Measurements from ENCODE around the gene SLC13A4.

Gene SLC13A4

GRCh38 chr7:135714534-135715009, 13.4 kb downstream of the SLC13A4 start (continued):
- no peak for TF ChIP-seq SETDB1 (IDR thresholded peaks at IDR 0.05; ENCODE audit: insufficient read length, low read length)
- peak; percentile 13; the same call in 1 of the 2 replicates for TF ChIP-seq TRIM28 (IDR thresholded peaks at IDR 0.05; ENCODE audit: borderline replicate concordance, low read length)
- no peak for TF ChIP-seq ZNF449 (tag by site-specific recombination; IDR thresholded peaks at IDR 0.05)
- no peak for TF ChIP-seq ZNF660 (tag by site-specific recombination; IDR thresholded peaks at IDR 0.05)
- no peak for TF ChIP-seq ZNF830 (tag by site-specific recombination; IDR thresholded peaks at IDR 0.05; ENCODE audit: low read depth)
- peak; percentile 66 for TF ChIP-seq ZBTB17 (tag by site-specific recombination; IDR thresholded peaks at IDR 0.05)
- 0 out of 2 replicates have a peak, but pooled peaks have one; percentile 17 for TF ChIP-seq KLF17 (tag by site-specific recombination; IDR thresholded peaks at IDR 0.05)
- TF ChIP-seq HOXA7 (CRISPR knock-in tag; IDR thresholded peaks at IDR 0.05; ENCODE audit: borderline replicate concordance): no peak
- peak; percentile 54; the same call in 1 of the 2 replicates for TF ChIP-seq ZNF629 (tag by site-specific recombination; IDR thresholded peaks at IDR 0.05)
- TF ChIP-seq ZEB2 (tag by site-specific recombination; IDR thresholded peaks at IDR 0.05): peak; percentile 39; the same call in 1 of the 2 replicates
- peak; percentile 49; the same call in 1 of the 2 replicates for TF ChIP-seq ZNF423 (tag by site-specific recombination; IDR thresholded peaks at IDR 0.05)
- TF ChIP-seq ZFP41 (tag by site-specific recombination; IDR thresholded peaks at IDR 0.05; ENCODE audit: borderline replicate concordance): no peak
- TF ChIP-seq ZBTB8A (tag by site-specific recombination; IDR thresholded peaks at IDR 0.05): peak; percentile 63
- no peak; the same call in 1 of the 2 replicates for TF ChIP-seq ZNF335 (tag by site-specific recombination; conservative IDR thresholded peaks at IDR 0.05)
- peak; percentile 52; the same call in 1 of the 2 replicates for TF ChIP-seq SP7 (tag by site-specific recombination; IDR thresholded peaks at IDR 0.05)
- TF ChIP-seq ZFP69B (tag by site-specific recombination; IDR thresholded peaks at IDR 0.05): no peak
- TF ChIP-seq MZF1 (tag by site-specific recombination; IDR thresholded peaks at IDR 0.05; ENCODE audit: borderline replicate concordance): no peak
- peak; percentile 63 for TF ChIP-seq FEZF1 (tag by site-specific recombination; IDR thresholded peaks at IDR 0.05)
- no peak for TF ChIP-seq ZNF776 (tag by site-specific recombination; IDR thresholded peaks at IDR 0.05; ENCODE audit: borderline replicate concordance)
- TF ChIP-seq OSR2 (tag by site-specific recombination; IDR thresholded peaks at IDR 0.05): peak; percentile 97
- 0 out of 2 replicates have a peak, but pooled peaks have one; percentile 54 for TF ChIP-seq ZXDB (tag by site-specific recombination; IDR thresholded peaks at IDR 0.05)
- TF ChIP-seq ZNF596 (tag by site-specific recombination; IDR thresholded peaks at IDR 0.05): no peak
- TF ChIP-seq, protein P1, sequence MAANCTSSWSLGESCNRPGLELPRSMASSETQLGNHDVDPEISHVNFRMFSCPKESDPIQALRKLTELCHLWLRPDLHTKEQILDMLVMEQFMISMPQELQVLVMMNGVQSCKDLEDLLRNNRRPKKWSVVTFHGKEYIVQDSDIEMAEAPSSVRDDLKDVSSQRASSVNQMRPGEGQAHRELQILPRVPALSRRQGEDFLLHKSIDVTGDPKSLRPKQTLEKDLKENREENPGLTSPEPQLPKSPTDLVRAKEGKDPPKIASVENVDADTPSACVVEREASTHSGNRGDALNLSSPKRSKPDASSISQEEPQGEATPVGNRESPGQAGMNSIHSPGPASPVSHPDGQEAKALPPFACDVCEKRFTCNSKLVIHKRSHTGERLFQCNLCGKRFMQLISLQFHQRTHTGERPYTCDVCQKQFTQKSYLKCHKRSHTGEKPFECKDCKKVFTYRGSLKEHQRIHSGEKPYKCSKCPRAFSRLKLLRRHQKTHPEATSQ (tag by site-specific recombination; IDR thresholded peaks at IDR 0.05): no peak
- no peak for TF ChIP-seq ZNF654 (tag by site-specific recombination; IDR thresholded peaks at IDR 0.05; ENCODE audit: low read depth)
- TF ChIP-seq, protein P2, sequence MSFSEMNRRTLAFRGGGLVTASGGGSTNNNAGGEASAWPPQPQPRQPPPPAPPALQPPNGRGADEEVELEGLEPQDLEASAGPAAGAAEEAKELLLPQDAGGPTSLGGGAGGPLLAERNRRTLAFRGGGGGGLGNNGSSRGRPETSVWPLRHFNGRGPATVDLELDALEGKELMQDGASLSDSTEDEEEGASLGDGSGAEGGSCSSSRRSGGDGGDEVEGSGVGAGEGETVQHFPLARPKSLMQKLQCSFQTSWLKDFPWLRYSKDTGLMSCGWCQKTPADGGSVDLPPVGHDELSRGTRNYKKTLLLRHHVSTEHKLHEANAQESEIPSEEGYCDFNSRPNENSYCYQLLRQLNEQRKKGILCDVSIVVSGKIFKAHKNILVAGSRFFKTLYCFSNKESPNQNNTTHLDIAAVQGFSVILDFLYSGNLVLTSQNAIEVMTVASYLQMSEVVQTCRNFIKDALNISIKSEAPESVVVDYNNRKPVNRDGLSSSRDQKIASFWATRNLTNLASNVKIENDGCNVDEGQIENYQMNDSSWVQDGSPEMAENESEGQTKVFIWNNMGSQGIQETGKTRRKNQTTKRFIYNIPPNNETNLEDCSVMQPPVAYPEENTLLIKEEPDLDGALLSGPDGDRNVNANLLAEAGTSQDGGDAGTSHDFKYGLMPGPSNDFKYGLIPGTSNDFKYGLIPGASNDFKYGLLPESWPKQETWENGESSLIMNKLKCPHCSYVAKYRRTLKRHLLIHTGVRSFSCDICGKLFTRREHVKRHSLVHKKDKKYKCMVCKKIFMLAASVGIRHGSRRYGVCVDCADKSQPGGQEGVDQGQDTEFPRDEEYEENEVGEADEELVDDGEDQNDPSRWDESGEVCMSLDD (tag by site-specific recombination; IDR thresholded peaks at IDR 0.05): no peak
- no peak for TF ChIP-seq SP3 (tag by site-specific recombination; IDR thresholded peaks at IDR 0.05)
- no peak for TF ChIP-seq TCF7L2 (IDR thresholded peaks at IDR 0.05; ENCODE audit: borderline replicate concordance, low read depth, low read length)
- no peak for TF ChIP-seq ZNF292 (tag by site-specific recombination; IDR thresholded peaks at IDR 0.05; ENCODE audit: borderline replicate concordance, low read depth)
- peak; percentile 77 for TF ChIP-seq ZSCAN30 (tag by site-specific recombination; IDR thresholded peaks at IDR 0.05)
- TF ChIP-seq GLIS1 (tag by site-specific recombination; IDR thresholded peaks at IDR 0.05): peak; percentile 25; the same call in 1 of the 2 replicates
- no peak for TF ChIP-seq ZNF16 (tag by site-specific recombination; IDR thresholded peaks at IDR 0.05; ENCODE audit: low read depth)
- no peak for TF ChIP-seq ZNF26 (tag by site-specific recombination; IDR thresholded peaks at IDR 0.05)
